ENCODE data around the gene ATP6V0B.
A peak's percentile ranks its signal among the peaks of the same experiment; 100 is the strongest.

ATP6V0B gene

GRCh38 chr1:43974443-43975248 lies at the start of gene ATP6V0B:
Gene ATP6V0B (plus strand): TSS chr1:43974960. CDS start chr1:43975041, 81 bp downstream.
- DNase-seq, result peak; percentile 96

- DNase-seq, result no peak
Measured at GRCh38 chr1:43925846-43926245, 48.9 kb upstream of the ATP6V0B start.

GRCh38 chr1:43930168-43930948 lies 44.4 kb upstream of the ATP6V0B start:
- DNase-seq, result peak; percentile 30

- DNase-seq, result no peak
Measured at GRCh38 chr1:43930949-43931275, 43.8 kb upstream of the ATP6V0B start.

- no peak for DNase-seq
Measured at GRCh38 chr1:43931711-43932660, 42.8 kb upstream of the ATP6V0B start.

- no peak for DNase-seq
Measured at GRCh38 chr1:43932786-43933385, 41.9 kb upstream of the ATP6V0B start.

- DNase-seq, result no peak
Measured at GRCh38 chr1:43933386-43934100, 41.2 kb upstream of the ATP6V0B start, which contains the start of gene ARTN. Gene ARTN (plus strand): TSS chr1:43933801. CDS start chr1:43935657, 1,856 bp downstream.

- peak; percentile 70 for DNase-seq
Measured at GRCh38 chr1:43934101-43934985, 40.4 kb upstream of the ATP6V0B start.

GRCh38 chr1:43934986-43935324 lies 39.8 kb upstream of the ATP6V0B start:
- DNase-seq, result no peak

GRCh38 chr1:43935711-43936427 lies 38.9 kb upstream of the ATP6V0B start:
- DNase-seq, result no peak

- DNase-seq, result peak; percentile 22
Measured at GRCh38 chr1:43936431-43937151, 38.2 kb upstream of the ATP6V0B start.

GRCh38 chr1:43937179-43937865 lies 37.4 kb upstream of the ATP6V0B start:
- DNase-seq, result no peak

- no peak for DNase-seq
Measured at GRCh38 chr1:43938383-43938782, 36.4 kb upstream of the ATP6V0B start.

GRCh38 chr1:43938892-43939587 lies 35.7 kb upstream of the ATP6V0B start:
- DNase-seq, result no peak

- no peak for DNase-seq
Measured at GRCh38 chr1:43942411-43942810, 32.3 kb upstream of the ATP6V0B start.

GRCh38 chr1:43944860-43945259 lies 29.9 kb upstream of the ATP6V0B start:
- DNase-seq, result no peak

GRCh38 chr1:43945674-43946235 lies 29.0 kb upstream of the ATP6V0B start:
- DNase-seq, result no peak

Data from activated CD4-positive, alpha-beta T cell treated with anti-CD3 and anti-CD28 coated beads, Interleukin-10, Interleukin-2, amounts not matched to agents 100 ng/mL and 50 ng/mL, durations not matched to agents 16 hours and 8 hours (primary cell).